Epithelial cell of esophagus (primary cell): ENCODE results near the gene NMU.
A peak's percentile ranks its signal among the peaks of the same experiment; 100 is the strongest.
"Not testable (repeated sequence)": the region's sequence is repeated elsewhere in the genome, so short reads cannot be mapped to it uniquely, and the experiment has no call there.

ENCODE experiments used
- DNase-seq: peaks from one replicate; pipeline ENCODE4 v3.0.0; 2010; ENCODE audit warnings: low read depth
- H3K4me3 ChIP-seq: 2 replicates; pipeline ENCODE4 v1.5.1; 2011; ENCODE audit warnings: mild to moderate bottlenecking, low read length, control low read depth
- TF ChIP-seq, protein P1 (sequence below): IDR thresholded peaks from 2 replicates; pipeline ENCODE4 v1.5.1; 2011; ENCODE audit warnings: low read depth, mild to moderate bottlenecking, low read length, control low read depth, inconsistent platforms; ENCODE audit not compliant: insufficient read depth; ENCODE audit errors: missing control alignments

NMU gene

GRCh38 chr4:55568905-55569504, 67.1 kb downstream of the NMU start:
- TF ChIP-seq, protein P1, sequence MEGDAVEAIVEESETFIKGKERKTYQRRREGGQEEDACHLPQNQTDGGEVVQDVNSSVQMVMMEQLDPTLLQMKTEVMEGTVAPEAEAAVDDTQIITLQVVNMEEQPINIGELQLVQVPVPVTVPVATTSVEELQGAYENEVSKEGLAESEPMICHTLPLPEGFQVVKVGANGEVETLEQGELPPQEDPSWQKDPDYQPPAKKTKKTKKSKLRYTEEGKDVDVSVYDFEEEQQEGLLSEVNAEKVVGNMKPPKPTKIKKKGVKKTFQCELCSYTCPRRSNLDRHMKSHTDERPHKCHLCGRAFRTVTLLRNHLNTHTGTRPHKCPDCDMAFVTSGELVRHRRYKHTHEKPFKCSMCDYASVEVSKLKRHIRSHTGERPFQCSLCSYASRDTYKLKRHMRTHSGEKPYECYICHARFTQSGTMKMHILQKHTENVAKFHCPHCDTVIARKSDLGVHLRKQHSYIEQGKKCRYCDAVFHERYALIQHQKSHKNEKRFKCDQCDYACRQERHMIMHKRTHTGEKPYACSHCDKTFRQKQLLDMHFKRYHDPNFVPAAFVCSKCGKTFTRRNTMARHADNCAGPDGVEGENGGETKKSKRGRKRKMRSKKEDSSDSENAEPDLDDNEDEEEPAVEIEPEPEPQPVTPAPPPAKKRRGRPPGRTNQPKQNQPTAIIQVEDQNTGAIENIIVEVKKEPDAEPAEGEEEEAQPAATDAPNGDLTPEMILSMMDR, result no peak
- no peak overlapping the region for H3K4me3 ChIP-seq
- no peak for DNase-seq

DNA sequence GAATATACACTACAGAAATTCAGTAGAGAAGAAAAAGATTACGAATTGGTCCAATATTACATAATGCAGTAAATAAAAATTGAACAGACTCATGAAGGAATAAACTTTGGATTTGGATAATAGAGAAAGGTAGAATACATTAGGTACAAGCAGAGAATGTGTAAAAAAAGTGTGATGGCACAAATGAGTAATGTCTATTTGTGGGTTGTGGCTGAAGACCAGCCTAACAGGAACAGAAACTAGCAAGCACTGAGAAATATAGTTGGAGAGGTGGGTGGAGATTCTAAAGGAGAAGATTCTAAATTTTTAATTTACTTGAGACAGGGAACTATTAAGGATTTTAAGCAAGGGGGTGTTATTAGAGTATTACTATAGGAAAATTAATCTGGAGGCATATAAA, 74.2 kb downstream of the NMU start:
- TF ChIP-seq, protein P1, result no peak
- no peak overlapping the region for H3K4me3 ChIP-seq
- DNase-seq, result peak; percentile 42

DNA sequence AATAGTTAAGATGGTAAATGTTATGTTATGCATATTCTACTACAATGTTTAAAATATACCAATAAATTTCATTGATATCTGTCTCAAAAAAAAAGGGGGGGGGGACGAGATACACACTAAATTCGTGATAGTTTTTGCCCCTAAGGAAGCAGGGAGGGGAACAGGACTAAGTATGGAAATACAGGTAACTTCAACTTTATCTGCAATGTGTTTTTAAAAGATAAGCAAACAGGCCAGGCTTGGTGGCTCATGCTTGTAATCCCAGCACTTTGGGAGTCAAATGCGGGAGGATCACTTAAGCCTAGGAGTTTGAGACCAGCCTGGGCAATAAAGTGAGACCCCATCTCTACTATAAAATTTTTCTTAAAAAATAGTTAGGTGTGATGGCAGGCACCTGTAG, 76.0 kb downstream of the NMU start:
- TF ChIP-seq, protein P1, result no peak
- H3K4me3 ChIP-seq, result no peak overlapping the region
- DNase-seq, result no peak

- TF ChIP-seq, protein P1, result peak; percentile 48
- no peak overlapping the region for H3K4me3 ChIP-seq
- DNase-seq, result peak; percentile 44
These were observed 81.6 kb downstream of the NMU start for GRCh38 chr4:55554453-55555030.

DNA sequence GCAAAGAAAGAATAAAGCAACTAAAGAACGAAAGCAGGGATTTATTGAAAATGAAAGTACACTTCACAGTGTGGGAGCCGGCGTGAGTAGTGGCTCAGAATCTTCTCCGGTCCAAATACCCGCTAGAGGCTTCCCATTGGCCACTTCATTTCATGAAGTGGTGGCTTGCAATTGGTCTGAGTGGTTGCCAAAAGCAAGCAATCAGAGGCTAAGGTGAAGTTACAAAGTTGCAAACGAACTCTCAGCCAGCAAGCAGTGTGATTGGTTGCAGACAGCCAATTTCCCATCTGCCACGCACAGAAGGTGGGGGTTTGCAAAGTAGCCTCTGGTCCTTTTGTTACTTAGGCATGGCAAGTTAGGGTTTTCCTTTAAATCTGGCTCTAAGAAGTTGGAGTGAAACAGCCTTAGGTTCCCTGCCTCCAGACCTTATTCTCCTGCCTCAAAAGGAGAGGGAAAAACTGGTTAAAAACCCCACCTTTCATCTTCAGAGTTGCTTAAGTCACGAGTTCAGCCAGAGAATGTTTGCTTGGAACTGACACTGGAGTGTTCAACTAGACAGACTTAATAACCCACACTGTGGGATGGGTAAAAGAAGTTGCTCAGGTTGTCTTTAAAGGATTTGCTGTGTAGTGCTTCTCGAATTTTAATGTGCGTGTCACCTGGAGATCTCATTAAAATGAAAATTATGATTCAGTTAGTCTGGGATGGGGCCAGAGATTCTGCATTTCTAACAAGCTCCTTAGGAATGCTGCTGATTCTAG, 82.5 kb downstream of the NMU start:
- TF ChIP-seq, protein P1, result no peak
- DNase-seq, result no peak
- H3K4me3 ChIP-seq, result no peak overlapping the region

DNA sequence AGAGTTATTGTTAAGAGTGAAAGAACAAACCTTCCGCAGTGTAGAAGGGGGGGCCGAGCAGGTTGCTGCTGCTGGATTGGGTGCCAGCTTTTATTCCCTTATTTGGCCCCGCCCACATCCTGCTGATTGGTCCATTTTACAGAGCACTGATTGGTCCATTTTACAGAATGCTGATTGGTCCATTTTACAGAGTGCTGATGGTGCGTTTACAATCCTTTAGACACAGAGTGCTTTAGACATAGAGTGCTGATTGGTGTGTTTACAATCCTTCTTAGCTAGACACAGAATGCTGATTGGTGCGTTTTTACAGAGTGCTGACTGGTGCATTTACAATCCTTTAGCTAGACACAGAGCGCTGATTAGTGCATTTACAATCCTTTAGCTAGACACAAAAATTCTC, 84.1 kb downstream of the NMU start:
- not testable (repeated sequence) for H3K4me3 ChIP-seq, DNase-seq

DNA sequence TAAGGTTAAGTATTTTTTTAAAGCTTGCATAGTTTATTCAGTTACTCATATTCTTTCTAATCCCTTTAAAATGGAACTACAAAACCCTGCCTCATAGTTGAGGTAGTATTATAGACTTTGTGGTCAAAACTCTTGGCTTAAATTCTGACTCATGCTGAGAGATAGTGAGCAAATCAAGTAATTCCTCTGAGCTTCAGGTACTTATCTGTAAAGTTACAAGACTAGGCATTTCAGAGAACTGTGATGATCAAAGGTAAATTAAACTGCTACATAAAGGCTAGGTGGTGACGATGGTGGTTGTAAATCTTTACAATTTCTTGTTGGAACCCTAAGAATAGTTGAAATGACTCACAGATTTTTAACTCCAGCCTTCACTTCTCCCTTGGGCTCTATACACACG, 86.2 kb downstream of the NMU start:
- H3K4me3 ChIP-seq, result no peak overlapping the region
- peak; percentile 92 for DNase-seq
- TF ChIP-seq, protein P1, result no peak
